Endothelial cell of umbilical vein (primary cell): Measurements from ENCODE around the gene ARMC8. TPM values are rescaled to one million over a fixed set of nuclear protein-coding genes. Genes with fewer than 3 reads are reported as not detected.
A peak's percentile ranks its signal among the peaks of the same experiment; 100 is the strongest.

ENCODE experiments used
- Bru-seq: library from RNA; stranded (reverse); fragments of 400-500 nt; gene quantifications from one replicate; lab custom pipeline; 2021; lab: Mats Ljungman, UMichigan
- BruChase-seq, 2 experiments: library from RNA; stranded (reverse); fragments of 400-500 nt; gene quantifications; one replicate each; lab custom pipeline; 2021; lab: Mats Ljungman, UMichigan
- BruUV-seq: library from RNA; stranded (reverse); fragments of 400-500 nt; replicated peaks from 2 replicates; lab custom pipeline; 2021; lab: Mats Ljungman, UMichigan
- CTCF ChIA-PET: fragments of 300-600, 350-600 bp; sonication (Branson Sonifier 250); formaldehyde crosslinking; loops from one replicate; lab custom pipeline; 2021; ENCODE audit warnings: antibody characterized with exemption, inconsistent platforms; lab: Charles Lee
- POLR2A ChIA-PET: fragments of 300-600, 350-600 bp; sonication (Branson Sonifier 250); formaldehyde crosslinking; loops from one replicate; lab custom pipeline; 2021; ENCODE audit warnings: antibody characterized with exemption, inconsistent platforms; lab: Charles Lee
- DNase-seq: peaks from one replicate; pipeline ENCODE4 v3.0.0-alpha.2; 2011; ENCODE audit warnings: low read depth, low spot score
- FAIRE-seq: peaks from 2 replicates; lab custom pipeline; 2011; peaks lifted over from hg19 to GRCh38; lab: Jason Lieb, UNC
- H2AFZ ChIP-seq: 2 replicates; pipeline ENCODE4 v1.6.0; 2012; ENCODE audit warnings: low read depth, low read length, control low read depth, inconsistent platforms
- H3K27ac ChIP-seq: 2 replicates; pipeline ENCODE4 v1.5.1; 2011; ENCODE audit warnings: low read depth, mild to moderate bottlenecking, control low read depth, low read length, moderate library complexity; ENCODE audit not compliant: insufficient read depth
- H3K27me3 ChIP-seq, 2 experiments: 2 replicates each; pipeline versions ENCODE4 v1.6.0 to v1.6.1; 2011; ENCODE audit warnings: low read length in 2 of 2, mixed read lengths in 1 of 2; ENCODE audit not compliant: control insufficient read depth in 2 of 2, insufficient read depth in 2 of 2
- H3K36me3 ChIP-seq, 2 experiments: 2 replicates in 1 of 2; 3 replicates in 1 of 2; pipeline ENCODE4 v1.5.1; 2011; ENCODE audit warnings: low read length in 2 of 2, mild to moderate bottlenecking in 1 of 2, moderate library complexity in 1 of 2; ENCODE audit not compliant: control insufficient read depth in 2 of 2, insufficient read depth in 2 of 2; ENCODE audit errors: extremely low read depth in 1 of 2
- H3K4me1 ChIP-seq: 3 replicates; pipeline ENCODE4 v1.5.1; 2011; ENCODE audit warnings: mild to moderate bottlenecking, low read length; ENCODE audit not compliant: control insufficient read depth, insufficient read depth; ENCODE audit errors: extremely low read depth
- H3K4me2 ChIP-seq: 2 replicates; pipeline ENCODE4 v1.6.1; 2011; ENCODE audit warnings: low read length, control low read depth, mixed read lengths; ENCODE audit not compliant: insufficient read depth
- H3K4me3 ChIP-seq, 3 experiments: fragments of 200-600 bp in 1 of 3; sonication (generic), shearing (Covaris generic) in 1 of 3; replicated peaks in 1 of 3; 2 replicates each; pipeline ENCODE4 v1.5.1; 2011 to 2016; ENCODE audit warnings: control low read depth in 3 of 3, low read length in 3 of 3, mild to moderate bottlenecking in 2 of 3, inconsistent platforms in 1 of 3, low read depth in 1 of 3, moderate library complexity in 1 of 3; ENCODE audit not compliant: insufficient read depth in 1 of 3
- H3K79me2 ChIP-seq: 2 replicates; pipeline ENCODE4 v1.6.0; 2012; ENCODE audit warnings: low read length, inconsistent platforms; ENCODE audit not compliant: control insufficient read depth, insufficient read depth
- H3K9ac ChIP-seq: replicated peaks from 2 replicates; pipeline ENCODE3; 2011; ENCODE audit warnings: low read length, control low read depth; ENCODE audit not compliant: insufficient read depth; ENCODE audit errors: extremely low read depth
- H3K9me1 ChIP-seq: replicated peaks from 3 replicates; pipeline ENCODE4 v1.6.0; 2011; ENCODE audit warnings: mild to moderate bottlenecking, low read length; ENCODE audit not compliant: control insufficient read depth, insufficient read depth; ENCODE audit errors: extremely low read depth
- H3K9me3 ChIP-seq: replicated peaks from 2 replicates; pipeline ENCODE4 v1.5.1; 2012; ENCODE audit warnings: low read length, inconsistent platforms; ENCODE audit not compliant: control insufficient read depth, insufficient read depth
- H4K20me1 ChIP-seq: replicated peaks from 2 replicates; pipeline ENCODE3; 2011; ENCODE audit warnings: mild to moderate bottlenecking, low read length; ENCODE audit not compliant: control insufficient read depth, insufficient read depth; ENCODE audit errors: extremely low read depth
- EZH2 ChIP-seq: IDR thresholded peaks from 2 replicates; pipeline ENCODE4 v1.6.1; 2012; ENCODE audit warnings: borderline replicate concordance, low read depth, mild to moderate bottlenecking, moderate library complexity, low read length, inconsistent platforms; ENCODE audit not compliant: severe bottlenecking
- FOS ChIP-seq: IDR thresholded peaks from 2 replicates; pipeline ENCODE4 v1.6.1; 2011; ENCODE audit warnings: mild to moderate bottlenecking, low read length, moderate library complexity, borderline replicate concordance; ENCODE audit not compliant: insufficient read depth
- GATA2 ChIP-seq: IDR thresholded peaks from 2 replicates; pipeline ENCODE4 v1.7.0; 2011; ENCODE audit warnings: low read depth, mild to moderate bottlenecking, moderate library complexity, mixed read lengths, low read length; ENCODE audit not compliant: insufficient read length, insufficient read depth
- JUN ChIP-seq: IDR thresholded peaks from 2 replicates; pipeline ENCODE4 v1.6.1; 2011; ENCODE audit warnings: borderline replicate concordance, low read depth; ENCODE audit not compliant: insufficient read length, insufficient read depth
- MYC ChIP-seq: IDR thresholded peaks from one replicate; pipeline ENCODE4 v1.6.1; 2011; ENCODE audit warnings: mild to moderate bottlenecking, low read depth, low read length
- POLR2A ChIP-seq: IDR thresholded peaks from 2 replicates; pipeline ENCODE4 v1.6.1; 2012; ENCODE audit warnings: low read depth, mild to moderate bottlenecking, control low read depth, low read length
- POLR2AphosphoS5 ChIP-seq: IDR thresholded peaks from 2 replicates; pipeline ENCODE4 v1.6.1; 2012; ENCODE audit warnings: low read depth, mild to moderate bottlenecking, control low read depth, low read length, moderate library complexity; ENCODE audit not compliant: insufficient read depth
- dilution Hi-C: fragments of 300-500 bp; cut with MboI; formaldehyde crosslinking; loops from one replicate; pipeline ENCODE4 v1.15.0; 2019; ENCODE audit warnings: low sequenced_read_pairs; ENCODE audit not compliant: extremely low pct_ligation_motif_present
- intact Hi-C: fragments of 100-400 bp; cut with micrococcal nuclease; formaldehyde crosslinking; loops from one replicate; pipeline ENCODE4 v1.10.0; 2022
- long read RNA-seq: library from polyadenylated mRNA; stranded (forward); transcript quantifications from one replicate; pipeline ENCODE4 v2.0.0, GENCODE V29; 2021
- polyA minus RNA-seq, 3 experiments: library from RNA; depleted of rRNA, polyadenylated mRNA; stranded (reverse); fragments of >200 nt; gene quantifications; 1 replicate in 1 of 3; 2 replicates in 2 of 3; pipeline ENCODE4 v1.2.3, GENCODE V29; 2011
- polyA plus RNA-seq, 4 experiments: library from polyadenylated mRNA; depleted of rRNA in 3 of 4; stranded (reverse) in 3 of 4; unstranded in 1 of 4; fragments of >200 nt; gene quantifications; 2 replicates each; pipeline versions ENCODE4 v1.2.1 to v1.2.3, GENCODE V29; 2011 to 2012; ENCODE audit warnings: missing spikeins in 1 of 4
- total RNA-seq: library from RNA; stranded (reverse); gene quantifications from 2 replicates; pipeline ENCODE4 v1.2.3, GENCODE V29; 2021
- TF ChIP-seq, protein P1 (sequence below): IDR thresholded peaks from 2 replicates; pipeline ENCODE4 v1.6.1; 2011; ENCODE audit not compliant: insufficient read depth, insufficient read length
- TF ChIP-seq, protein P2 (sequence below), 2 donors: IDR thresholded peaks; 1 replicate in 1 of 2; 2 replicates in 1 of 2; pipeline ENCODE4 v1.5.1; 2011; ENCODE audit warnings: low read length in 2 of 2, mild to moderate bottlenecking in 2 of 2, moderate library complexity in 2 of 2, control low read depth in 1 of 2, inconsistent platforms in 1 of 2, low read depth in 1 of 2; ENCODE audit not compliant: insufficient read depth in 1 of 2; ENCODE audit errors: extremely low read depth in 1 of 2

The ARMC8 gene, protein sequence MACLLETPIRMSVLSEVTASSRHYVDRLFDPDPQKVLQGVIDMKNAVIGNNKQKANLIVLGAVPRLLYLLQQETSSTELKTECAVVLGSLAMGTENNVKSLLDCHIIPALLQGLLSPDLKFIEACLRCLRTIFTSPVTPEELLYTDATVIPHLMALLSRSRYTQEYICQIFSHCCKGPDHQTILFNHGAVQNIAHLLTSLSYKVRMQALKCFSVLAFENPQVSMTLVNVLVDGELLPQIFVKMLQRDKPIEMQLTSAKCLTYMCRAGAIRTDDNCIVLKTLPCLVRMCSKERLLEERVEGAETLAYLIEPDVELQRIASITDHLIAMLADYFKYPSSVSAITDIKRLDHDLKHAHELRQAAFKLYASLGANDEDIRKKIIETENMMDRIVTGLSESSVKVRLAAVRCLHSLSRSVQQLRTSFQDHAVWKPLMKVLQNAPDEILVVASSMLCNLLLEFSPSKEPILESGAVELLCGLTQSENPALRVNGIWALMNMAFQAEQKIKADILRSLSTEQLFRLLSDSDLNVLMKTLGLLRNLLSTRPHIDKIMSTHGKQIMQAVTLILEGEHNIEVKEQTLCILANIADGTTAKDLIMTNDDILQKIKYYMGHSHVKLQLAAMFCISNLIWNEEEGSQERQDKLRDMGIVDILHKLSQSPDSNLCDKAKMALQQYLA
- 40.3 and 46.0 TPM in 2 replicates for total RNA-seq
- 39.6 and 46.1 TPM in 2 replicates for polyA plus RNA-seq
- 29.9 and 47.2 TPM in 2 replicates for polyA plus RNA-seq (2011; cell fraction: cytosol; rRNA removed)
- 70.3 and 71.8 TPM in 2 replicates for polyA plus RNA-seq (2011; cell fraction: nucleus; rRNA removed)
- polyA plus RNA-seq (2012) = 21.6 and 31.0 TPM in 2 replicates
- 148 and 187 TPM in 2 replicates for polyA minus RNA-seq
- polyA minus RNA-seq (2011; cell fraction: cytosol; rRNA and poly(A)+ RNA removed) = 35.9 TPM
- polyA minus RNA-seq (2011; cell fraction: nucleus; rRNA and poly(A)+ RNA removed) = 136 and 253 TPM in 2 replicates
- percentile 89 among the genes with signal in this experiment for Bru-seq, nascent RNA
- BruChase-seq, experiment 1, labeled RNA remaining after a 6-hour chase = percentile 73 among the genes with signal in this experiment
- percentile 86 among the genes with signal in this experiment for BruChase-seq, experiment 2, labeled RNA remaining after a 2-hour chase
- long read RNA-seq, full-length matches to known transcripts = 72 of 281 reads
- long read RNA-seq, partial matches to known transcripts = 12 of 281 reads
- long read RNA-seq, other reads (novel, unspliced or antisense) = 197 of 281 reads

DNA sequence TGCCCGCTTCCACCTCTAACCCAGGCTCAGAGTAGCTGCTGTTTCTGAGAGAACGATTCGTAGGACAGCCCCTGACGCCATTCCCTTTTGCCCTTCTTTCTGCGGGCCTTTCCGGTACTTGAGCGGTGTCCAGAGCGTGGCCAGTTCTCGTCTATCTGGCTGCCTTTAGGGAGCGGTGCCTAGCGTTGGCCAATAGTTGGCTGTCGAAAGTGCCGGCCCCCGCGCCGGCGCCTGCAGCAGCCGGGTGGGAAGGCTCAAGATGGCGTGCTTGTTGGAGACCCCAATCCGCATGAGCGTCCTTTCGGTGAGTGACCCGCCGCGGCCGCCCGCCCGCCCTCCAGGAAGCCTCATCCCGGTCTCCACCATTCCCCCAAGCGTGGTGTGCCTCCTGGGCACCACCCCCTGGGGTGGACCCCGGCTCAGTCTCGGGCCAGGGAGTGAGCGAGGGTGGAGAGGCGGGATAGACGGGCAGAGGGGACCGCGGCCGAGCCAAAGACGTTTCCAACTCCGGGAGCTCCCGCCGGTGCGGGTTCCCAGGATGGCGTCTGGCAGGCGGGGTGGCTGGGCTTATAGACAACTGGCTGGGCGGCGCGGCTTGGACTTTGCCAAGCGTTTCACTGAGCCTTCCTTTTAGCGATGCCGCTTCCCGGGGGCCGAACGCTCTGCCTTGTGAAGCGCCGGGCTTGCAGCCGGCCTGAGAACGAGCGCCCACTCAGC, at the start of gene ARMC8:
ARMC8 (plus strand) TSS at position 6 of the 717 bp plus-strand sequence; CDS start at position 260, 254 bp downstream.
- H3K79me2 ChIP-seq = peaks cover 44% of the 10 kb centered on the region
- no peaks in the 10 kb centered on the region for H3K36me3 ChIP-seq
- DNase-seq (no peak), FAIRE-seq (peak; percentile 97)
- no peaks in the 10 kb centered on the region for H3K9me1 ChIP-seq
- H3K9ac ChIP-seq = peak within 1 kb of the TSS; percentile 96
- H2AFZ ChIP-seq = peak within 1 kb of the TSS; percentile 81
- TF ChIP-seq POLR2A (peak; percentile 77), JUN (no peak), MYC (no peak), GATA2 (no peak), POLR2AphosphoS5 (peak; percentile 44), FOS (no peak), EZH2 (no peak)
- TF ChIP-seq, protein P1, sequence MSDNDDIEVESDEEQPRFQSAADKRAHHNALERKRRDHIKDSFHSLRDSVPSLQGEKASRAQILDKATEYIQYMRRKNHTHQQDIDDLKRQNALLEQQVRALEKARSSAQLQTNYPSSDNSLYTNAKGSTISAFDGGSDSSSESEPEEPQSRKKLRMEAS = no peak
- TF ChIP-seq, protein P2, sequence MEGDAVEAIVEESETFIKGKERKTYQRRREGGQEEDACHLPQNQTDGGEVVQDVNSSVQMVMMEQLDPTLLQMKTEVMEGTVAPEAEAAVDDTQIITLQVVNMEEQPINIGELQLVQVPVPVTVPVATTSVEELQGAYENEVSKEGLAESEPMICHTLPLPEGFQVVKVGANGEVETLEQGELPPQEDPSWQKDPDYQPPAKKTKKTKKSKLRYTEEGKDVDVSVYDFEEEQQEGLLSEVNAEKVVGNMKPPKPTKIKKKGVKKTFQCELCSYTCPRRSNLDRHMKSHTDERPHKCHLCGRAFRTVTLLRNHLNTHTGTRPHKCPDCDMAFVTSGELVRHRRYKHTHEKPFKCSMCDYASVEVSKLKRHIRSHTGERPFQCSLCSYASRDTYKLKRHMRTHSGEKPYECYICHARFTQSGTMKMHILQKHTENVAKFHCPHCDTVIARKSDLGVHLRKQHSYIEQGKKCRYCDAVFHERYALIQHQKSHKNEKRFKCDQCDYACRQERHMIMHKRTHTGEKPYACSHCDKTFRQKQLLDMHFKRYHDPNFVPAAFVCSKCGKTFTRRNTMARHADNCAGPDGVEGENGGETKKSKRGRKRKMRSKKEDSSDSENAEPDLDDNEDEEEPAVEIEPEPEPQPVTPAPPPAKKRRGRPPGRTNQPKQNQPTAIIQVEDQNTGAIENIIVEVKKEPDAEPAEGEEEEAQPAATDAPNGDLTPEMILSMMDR (IDR thresholded peaks at IDR 0.05; ENCODE audit: extremely low read depth in 1 of 2, insufficient read depth in 1 of 2, low read depth in 1 of 2, low read length in 2 of 2) = no peak
- ChIA-PET CTCF (interaction anchor here (0.7 to 3.4 kb wide), 4 partner anchors 13 to 83 kb away, joined by 3 to 17 read pairs (median 4); partner anchors contain the start of gene DBR1), POLR2A (interaction anchor here (0.8 to 1.5 kb wide), 3 partner anchors 10 to 17 kb away, joined by 3 to 8 read pairs (median 3); partner anchors contain the start of gene DBR1)
- intact Hi-C loops (loop anchor here (1.0 to 10.0 kb wide), 6 partner anchors 13 to 737 kb away; partner anchors contain the start of genes DBR1, DZIP1L, MRAS and NME9), dilution Hi-C loops (no loop called here)
- peak within 1 kb of the TSS; percentile 95 for H3K4me2 ChIP-seq
- H3K9me3 ChIP-seq = no peaks in the 10 kb centered on the region
- H4K20me1 ChIP-seq = peaks cover 8% of the 10 kb centered on the region
- H3K27ac ChIP-seq = peak within 1 kb of the TSS; percentile 93
- H3K4me1 ChIP-seq = peaks cover 10% of the 10 kb centered on the region
- TSS peak; percentile 43 for BruUV-seq
- H3K27me3 ChIP-seq = peaks cover 0 to 2% of the 10 kb centered on the region in 2 experiments
- peak within 1 kb of the TSS; percentile 74 to 86 (median 81) for H3K4me3 ChIP-seq
